Activated T-helper 1 cell treated with anti-CD3 and anti-CD28 coated beads, Interleukin-12 subunit alpha, Interleukin-12 subunit beta, Interleukin-2, Interleukin-4 antibody, amounts not matched to agents 30 ng/mL and 10 ng/mL and 1 ng/mL, durations not matched to agents 14 hours and 24 hours and 36 hours (primary cell): ENCODE measurements around the gene ZBED2. TPM values are rescaled to one million over a fixed set of nuclear protein-coding genes. Genes with fewer than 3 reads are reported as not detected.

Experiments
- DNase-seq: peaks from one replicate; pipeline ENCODE4 v3.0.0; 2021; ENCODE audit warnings: low spot score
- H3K27ac Mint-ChIP-seq: one replicate; pipeline ENCODE4 v1.8.0; 2021; ENCODE audit warnings: mild to moderate bottlenecking, mixed read lengths
- H3K27me3 Mint-ChIP-seq: one replicate; pipeline ENCODE4 v1.8.0; 2022; ENCODE audit warnings: mild to moderate bottlenecking, moderate library complexity, mixed read lengths; ENCODE audit not compliant: insufficient read depth
- H3K36me3 Mint-ChIP-seq: one replicate; pipeline ENCODE4 v1.8.0; 2021; ENCODE audit warnings: low read depth, mixed read lengths
- H3K4me1 Mint-ChIP-seq: one replicate; pipeline ENCODE4 v1.8.0; 2021; ENCODE audit warnings: low read depth, mixed read lengths
- H3K4me3 Mint-ChIP-seq: one replicate; pipeline ENCODE4 v1.8.0; 2021; ENCODE audit warnings: mild to moderate bottlenecking, moderate library complexity, mixed read lengths
- H3K9me3 Mint-ChIP-seq: one replicate; pipeline ENCODE4 v1.8.0; 2021; ENCODE audit warnings: mixed read lengths
- intact Hi-C: fragments of 100-400 bp; cut with micrococcal nuclease; formaldehyde crosslinking; loops from one replicate; pipeline ENCODE4 v1.15.1; 2024
- total RNA-seq: library from RNA; stranded (reverse); gene quantifications from 2 replicates; pipeline ENCODE4 v1.2.3, GENCODE V29; 2022

Gene ZBED2
- total RNA-seq, 1 donor from 2014 or later, result 812 TPM

GRCh38 chr3:111585217-111585616 lies 9.9 kb downstream of the ZBED2 start:
- no peak for DNase-seq
- Mint-ChIP-seq H3K4me1 (peaks cover 82% of the 10 kb centered on the region), H3K4me3 (no peak overlapping the region), H3K27ac (no peak overlapping the region), H3K36me3 (peaks cover 82% of the 10 kb centered on the region), H3K27me3 (no peaks in the 10 kb centered on the region), H3K9me3 (peaks cover 13% of the 10 kb centered on the region)
- intact Hi-C loops, result no loop called here

- intact Hi-C loops, result no loop called here
- H3K36me3 Mint-ChIP-seq, result peaks cover 82% of the 10 kb centered on the region
- H3K27me3 Mint-ChIP-seq, result no peaks in the 10 kb centered on the region
Measured at GRCh38 chr3:111584744-111585143, 10.4 kb downstream of the ZBED2 start.

GRCh38 chr3:111582120-111582474 lies 13.0 kb downstream of the ZBED2 start:
- DNase-seq, result no peak
- Mint-ChIP-seq H3K4me1 (peaks cover 87% of the 10 kb centered on the region), H3K27me3 (no peaks in the 10 kb centered on the region), H3K4me3 (no peak overlapping the region), H3K27ac (peak overlapping the region; percentile 73), H3K36me3 (peaks cover 83% of the 10 kb centered on the region), H3K9me3 (peaks cover 13% of the 10 kb centered on the region)
- intact Hi-C loops, result loop anchor here (1.0 kb wide), 3 partner anchors 13 to 40 kb away; partner anchors contain the start of genes CD96 and ZBED2

More at GRCh38 chr3:111584744-111585143, 10.4 kb downstream of the ZBED2 start:
- peaks cover 82% of the 10 kb centered on the region for H3K4me1 Mint-ChIP-seq
- DNase-seq, result no peak
- H3K9me3 Mint-ChIP-seq, result peaks cover 13% of the 10 kb centered on the region
- H3K27ac Mint-ChIP-seq, result no peak overlapping the region
- no peak overlapping the region for H3K4me3 Mint-ChIP-seq

- peaks cover 87% of the 10 kb centered on the region for H3K4me1 Mint-ChIP-seq
- intact Hi-C loops, result loop anchor here (1.0 kb wide), 3 partner anchors 14 to 39 kb away; partner anchors contain the start of genes CD96 and ZBED2
- no peak overlapping the region for H3K4me3 Mint-ChIP-seq
- H3K27ac Mint-ChIP-seq, result peak overlapping the region; percentile 73
- no peak for DNase-seq
- peaks cover 79% of the 10 kb centered on the region for H3K36me3 Mint-ChIP-seq
- no peaks in the 10 kb centered on the region for H3K27me3 Mint-ChIP-seq
- H3K9me3 Mint-ChIP-seq, result peaks cover 10% of the 10 kb centered on the region
Measured at GRCh38 chr3:111581403-111582119, 13.6 kb downstream of the ZBED2 start.

- Mint-ChIP-seq H3K27me3 (no peaks in the 10 kb centered on the region), H3K4me1 (peaks cover 87% of the 10 kb centered on the region), H3K4me3 (no peak overlapping the region), H3K36me3 (peaks cover 70% of the 10 kb centered on the region), H3K27ac (peak overlapping the region; percentile 49), H3K9me3 (peaks cover 6% of the 10 kb centered on the region)
- intact Hi-C loops, result loop anchor here (2.0 kb wide), 1 partner anchor 395 kb away; no protein-coding TSS in a partner anchor
- DNase-seq, result no peak
Measured at GRCh38 chr3:111579495-111579894, 15.7 kb downstream of the ZBED2 start.

GRCh38 chr3:111578867-111579266 lies 16.3 kb downstream of the ZBED2 start:
- Mint-ChIP-seq H3K4me3 (no peak overlapping the region), H3K27me3 (no peaks in the 10 kb centered on the region), H3K4me1 (peaks cover 82% of the 10 kb centered on the region), H3K27ac (peak overlapping the region; percentile 70), H3K9me3 (peaks cover 6% of the 10 kb centered on the region), H3K36me3 (peaks cover 65% of the 10 kb centered on the region)
- no peak for DNase-seq
- intact Hi-C loops, result loop anchor here (1.0 to 2.0 kb wide), 4 partner anchors 16 to 396 kb away; partner anchors contain the start of gene ZBED2

GRCh38 chr3:111577798-111578685 lies 17.1 kb downstream of the ZBED2 start:
- H3K4me3 Mint-ChIP-seq, result peak overlapping the region; percentile 1
- peaks cover 64% of the 10 kb centered on the region for H3K36me3 Mint-ChIP-seq
- peak overlapping the region; percentile 70 for H3K27ac Mint-ChIP-seq
- intact Hi-C loops, result loop anchor here (1.0 to 2.0 kb wide), 7 partner anchors 17 to 397 kb away; partner anchors contain the start of gene ZBED2
- no peaks in the 10 kb centered on the region for H3K27me3 Mint-ChIP-seq
- peaks cover 82% of the 10 kb centered on the region for H3K4me1 Mint-ChIP-seq
- DNase-seq, result no peak
- peaks cover 3% of the 10 kb centered on the region for H3K9me3 Mint-ChIP-seq

GRCh38 chr3:111577113-111577512 lies 18.0 kb downstream of the ZBED2 start:
- Mint-ChIP-seq H3K27ac (peak overlapping the region; percentile 36), H3K4me1 (peaks cover 82% of the 10 kb centered on the region), H3K27me3 (no peaks in the 10 kb centered on the region), H3K4me3 (no peak overlapping the region), H3K9me3 (no peaks in the 10 kb centered on the region), H3K36me3 (peaks cover 63% of the 10 kb centered on the region)
- DNase-seq, result no peak
- intact Hi-C loops, result loop anchor here (1.0 to 2.0 kb wide), 3 partner anchors 28 to 114 kb away; no protein-coding TSS in a partner anchor

GRCh38 chr3:111571907-111572460 lies 23.2 kb downstream of the ZBED2 start:
- peak overlapping the region; percentile 76 for H3K27ac Mint-ChIP-seq
- no peak overlapping the region for H3K4me3 Mint-ChIP-seq
- peaks cover 53% of the 10 kb centered on the region for H3K36me3 Mint-ChIP-seq
- no peak for DNase-seq
- H3K4me1 Mint-ChIP-seq, result peaks cover 73% of the 10 kb centered on the region
- intact Hi-C loops, result no loop called here
- no peaks in the 10 kb centered on the region for H3K9me3 Mint-ChIP-seq
- no peaks in the 10 kb centered on the region for H3K27me3 Mint-ChIP-seq

GRCh38 chr3:111571282-111571681 lies 23.9 kb downstream of the ZBED2 start:
- no peak overlapping the region for H3K27ac Mint-ChIP-seq
- no peaks in the 10 kb centered on the region for H3K27me3 Mint-ChIP-seq
- intact Hi-C loops, result no loop called here
- no peak overlapping the region for H3K4me3 Mint-ChIP-seq
- H3K36me3 Mint-ChIP-seq, result peaks cover 52% of the 10 kb centered on the region
- H3K4me1 Mint-ChIP-seq, result peaks cover 73% of the 10 kb centered on the region
- H3K9me3 Mint-ChIP-seq, result no peaks in the 10 kb centered on the region
- DNase-seq, result no peak

GRCh38 chr3:111570404-111571030 lies 24.6 kb downstream of the ZBED2 start:
- DNase-seq, result no peak
- Mint-ChIP-seq H3K4me3 (no peak overlapping the region), H3K27ac (peak overlapping the region; percentile 42), H3K4me1 (peaks cover 70% of the 10 kb centered on the region), H3K9me3 (no peaks in the 10 kb centered on the region), H3K27me3 (no peaks in the 10 kb centered on the region), H3K36me3 (peaks cover 48% of the 10 kb centered on the region)
- intact Hi-C loops, result no loop called here

- Mint-ChIP-seq H3K4me1 (peaks cover 76% of the 10 kb centered on the region), H3K36me3 (peaks cover 53% of the 10 kb centered on the region), H3K27me3 (no peaks in the 10 kb centered on the region), H3K4me3 (no peak overlapping the region), H3K9me3 (no peaks in the 10 kb centered on the region), H3K27ac (no peak overlapping the region)
- no peak for DNase-seq
- intact Hi-C loops, result no loop called here
Measured at GRCh38 chr3:111568911-111569310, 26.2 kb downstream of the ZBED2 start.
